GM11168 (cell line): ENCODE measurements around the gene ULK2.

Experiments
- in situ Hi-C: fragments of 300-500 bp; cut with MboI; formaldehyde crosslinking; loops from one replicate; pipeline ENCODE4 v1.12.0; 2022; ENCODE audit warnings: low sequenced_read_pairs; ENCODE audit not compliant: unreplicated experiment

ULK2 gene

GRCh38 chr17:19752216-19753050, 115.3 kb downstream of the ULK2 start:
- in situ Hi-C loops = loop anchor here (25.0 kb wide), 1 partner anchor 390 kb away; the partner anchor contains the start of gene B9D1

DNA sequence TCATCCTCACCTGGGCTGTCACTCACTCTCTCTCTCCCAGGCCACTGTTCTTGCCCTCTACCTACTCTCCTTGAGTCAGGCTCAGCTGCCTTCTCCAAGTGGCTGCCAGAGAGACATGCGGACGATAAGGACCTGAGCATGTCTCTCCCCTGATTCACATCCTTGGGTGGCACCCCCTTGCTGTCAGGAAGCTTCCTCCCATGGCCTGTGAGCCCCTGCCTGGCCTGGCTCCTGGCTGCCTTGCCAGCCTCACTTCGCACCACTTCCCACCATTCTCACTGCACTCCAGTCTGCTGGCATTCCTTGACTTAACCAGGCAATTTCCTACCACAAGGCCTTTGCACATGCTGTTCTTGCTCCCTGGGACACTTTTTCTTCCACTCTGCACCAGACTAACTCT, 116.9 kb downstream of the ULK2 start:
- in situ Hi-C loops = loop anchor here (25.0 kb wide), 1 partner anchor 389 kb away; the partner anchor contains the start of gene B9D1

GRCh38 chr17:19750020-19750572, 117.6 kb downstream of the ULK2 start:
- in situ Hi-C loops = loop anchor here (25.0 kb wide), 1 partner anchor 388 kb away; the partner anchor contains the start of gene B9D1

- in situ Hi-C loops = no loop called here
Measured at GRCh38 chr17:19748807-19749193, 118.9 kb downstream of the ULK2 start.

DNA sequence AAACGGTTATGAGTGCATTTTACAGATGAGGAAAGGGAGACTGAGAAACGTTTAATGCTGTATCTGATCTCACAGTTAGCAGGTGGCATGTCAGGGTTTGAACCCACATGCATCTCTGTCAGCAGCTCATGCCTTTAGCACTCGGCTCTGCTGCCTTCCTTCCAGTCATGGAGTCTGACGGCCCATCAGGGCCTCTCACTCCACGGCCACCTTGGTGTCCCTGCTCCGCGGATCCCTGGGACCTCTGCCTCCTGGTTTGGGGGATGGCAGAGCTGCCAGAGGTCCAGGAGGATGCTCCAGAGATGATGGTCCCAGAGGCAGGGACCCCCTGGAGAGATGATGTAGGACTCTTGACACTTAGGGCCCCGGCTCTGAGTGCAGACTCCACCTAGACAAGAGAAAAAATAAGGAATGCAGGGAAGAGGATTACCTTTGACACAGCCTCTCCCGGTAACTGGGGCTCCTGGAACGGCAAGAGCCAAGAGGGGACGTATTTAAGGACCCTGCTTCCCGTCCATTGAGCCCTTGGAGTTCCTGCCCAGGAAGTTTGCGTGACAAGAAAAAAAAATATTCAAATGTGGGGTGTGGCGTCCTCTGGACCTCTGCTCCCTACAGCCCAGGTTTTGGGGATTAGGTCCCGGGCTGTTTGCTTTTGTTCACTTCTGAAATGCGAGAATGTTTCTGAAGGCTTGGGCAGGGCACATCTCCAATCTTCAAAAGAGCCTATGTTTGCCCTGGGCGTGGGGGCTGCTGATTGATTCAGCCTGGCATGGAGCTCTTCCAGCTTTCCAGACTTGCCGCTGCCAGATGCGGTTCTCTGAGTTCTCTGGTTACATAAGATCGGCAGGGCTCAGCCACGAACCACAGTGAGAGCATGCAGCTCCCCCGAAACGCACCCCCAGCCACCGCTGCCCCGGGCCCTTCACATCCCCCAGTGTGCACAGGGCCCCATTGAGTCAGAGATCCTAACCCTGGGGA, 119.6 kb downstream of the ULK2 start, which contains the start of gene ALDH3A1:
Gene ALDH3A1, minus strand, starts transcription at position 470 of the 978 bp plus-strand sequence. CDS start 3,169 bp downstream, outside the sequence.
- in situ Hi-C loops = no loop called here

- in situ Hi-C loops = no loop called here
Measured at GRCh38 chr17:19747159-19747719, 120.5 kb downstream of the ULK2 start.

DNA sequence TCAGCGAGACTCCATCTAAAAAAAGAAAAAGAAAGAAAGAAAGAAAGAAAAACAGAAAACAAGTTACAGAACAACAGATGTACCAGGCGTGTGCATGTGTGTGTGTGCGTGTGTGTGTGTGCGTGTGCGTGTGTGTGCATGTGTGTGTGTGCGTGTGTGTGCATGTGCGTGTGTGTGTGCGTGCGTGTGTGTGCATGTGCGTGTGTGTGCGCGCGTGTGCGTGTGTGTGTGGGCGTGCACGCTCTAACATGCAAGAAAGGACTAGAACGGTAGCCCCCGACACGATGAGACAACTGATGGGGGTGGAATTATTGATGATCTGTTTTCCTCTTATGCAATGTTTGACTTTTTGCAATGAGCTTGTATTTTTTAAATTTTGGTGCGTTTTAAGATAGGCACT, 121.2 kb downstream of the ULK2 start:
- in situ Hi-C loops = no loop called here

- in situ Hi-C loops = no loop called here
Measured at GRCh38 chr17:19744922-19745757, 122.6 kb downstream of the ULK2 start.

- in situ Hi-C loops = no loop called here
Measured at GRCh38 chr17:19744492-19744891, 123.2 kb downstream of the ULK2 start.

GRCh38 chr17:19743101-19744100, 124.3 kb downstream of the ULK2 start:
- in situ Hi-C loops = no loop called here

DNA sequence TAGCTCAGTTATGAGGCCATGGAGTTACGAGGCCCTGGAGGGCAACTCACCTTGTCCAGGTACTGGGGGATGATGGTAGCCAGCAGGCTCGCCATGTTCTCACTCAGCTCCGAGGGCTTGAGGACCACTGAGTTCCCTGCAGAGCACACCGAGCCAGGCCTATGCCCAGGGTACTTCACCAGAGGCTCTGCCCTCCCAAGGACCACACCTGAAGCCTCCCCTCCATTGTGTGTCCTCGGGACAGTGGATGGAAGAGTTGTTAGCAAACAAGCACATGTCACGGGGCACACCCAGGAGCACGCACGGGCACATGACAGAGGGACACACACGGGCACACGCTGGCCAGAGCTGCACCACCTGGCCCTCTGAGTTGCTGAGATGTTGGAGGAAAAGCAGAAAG, 125.2 kb downstream of the ULK2 start:
- in situ Hi-C loops = no loop called here

- in situ Hi-C loops = no loop called here
Measured at GRCh38 chr17:19741832-19742457, 125.8 kb downstream of the ULK2 start.

DNA sequence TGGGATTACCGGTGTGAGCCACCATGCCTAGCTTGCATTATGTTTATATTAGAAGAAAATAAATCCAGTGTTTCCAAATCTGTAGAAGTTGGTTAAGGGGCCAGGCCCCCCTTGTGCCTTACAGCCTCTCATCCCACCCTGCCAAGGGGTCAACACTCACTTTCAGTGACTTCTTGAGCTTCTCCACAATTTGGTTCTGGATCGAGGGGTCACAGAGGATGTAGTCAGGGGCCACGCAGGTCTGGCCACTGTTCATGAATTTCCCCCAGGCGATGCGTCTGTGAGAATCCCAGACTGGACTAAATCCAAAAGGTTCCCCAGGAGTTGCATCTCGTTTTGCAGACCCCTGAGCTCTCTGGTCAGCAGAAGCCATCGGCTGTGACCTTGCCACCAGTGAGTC, 126.8 kb downstream of the ULK2 start:
- in situ Hi-C loops = no loop called here

DNA sequence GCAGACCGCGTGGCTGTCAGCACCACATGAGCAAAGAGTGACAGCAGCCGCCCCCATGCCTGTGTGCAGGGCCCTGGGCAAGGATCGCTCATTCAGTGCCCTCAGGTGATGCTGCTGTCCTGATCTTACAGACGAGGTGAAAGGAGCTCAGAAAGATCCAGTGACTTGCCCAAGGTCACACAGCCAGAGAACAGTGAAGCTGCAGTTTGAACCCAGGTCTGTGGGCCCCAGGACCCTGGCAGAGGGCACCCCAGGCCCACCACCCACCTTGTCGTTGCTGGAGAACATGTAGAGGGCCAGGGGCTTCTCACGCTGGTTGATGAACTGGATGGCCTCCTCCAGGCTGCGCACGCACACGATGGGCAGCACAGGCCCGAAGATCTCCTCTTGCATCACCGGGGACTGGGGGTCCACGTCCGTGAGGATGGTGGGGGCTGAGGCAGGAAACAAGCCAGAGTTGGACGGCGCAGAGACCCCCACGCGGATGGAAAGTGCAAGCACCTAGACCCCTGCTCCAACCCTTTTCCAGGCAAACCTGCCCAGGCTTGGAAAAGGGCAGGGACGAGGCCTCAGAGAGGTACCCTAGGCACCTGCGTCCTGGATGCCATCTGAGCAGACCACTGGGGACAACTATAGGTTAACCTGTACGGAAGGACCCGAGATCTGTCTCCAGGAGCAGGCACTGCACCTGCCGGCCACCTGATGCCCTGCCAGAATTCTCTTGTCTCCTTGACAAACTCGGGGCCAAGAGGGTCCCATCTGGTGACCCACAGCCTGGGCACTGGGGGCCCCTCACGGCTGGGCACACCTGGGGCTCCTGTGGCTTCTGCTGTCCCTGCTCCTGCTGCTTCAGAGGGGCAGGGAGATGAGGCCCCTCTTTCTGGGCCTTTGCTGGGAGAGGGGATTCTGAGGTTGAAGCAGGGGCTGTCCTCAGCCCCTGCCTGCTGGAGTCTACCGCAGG, 128.2 kb downstream of the ULK2 start:
- in situ Hi-C loops = no loop called here

DNA sequence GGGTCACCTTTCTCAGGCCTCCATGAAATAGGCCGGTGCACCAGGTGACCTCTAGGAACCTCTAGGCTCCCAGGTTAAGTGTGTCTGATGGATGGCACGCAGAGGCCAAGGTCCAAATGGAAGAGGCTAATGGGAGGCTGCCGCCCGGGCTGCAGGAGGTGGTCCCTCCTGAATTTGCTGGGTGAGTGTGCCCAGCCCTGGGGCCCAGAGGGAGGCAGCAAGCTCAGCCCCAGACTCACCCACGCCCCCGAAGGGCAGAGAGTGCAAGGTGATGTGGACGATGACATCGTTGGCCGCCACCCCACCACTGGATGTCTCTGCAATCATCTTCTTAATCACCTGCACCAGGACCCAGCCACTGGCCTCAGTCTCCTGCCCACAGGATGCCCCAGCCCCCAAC, 129.0 kb downstream of the ULK2 start:
- in situ Hi-C loops = no loop called here

- in situ Hi-C loops = no loop called here
Measured at GRCh38 chr17:19738073-19738449, 129.7 kb downstream of the ULK2 start.
